A673 (cell line): Measurements from ENCODE around the gene ARL4C.

ENCODE experiments used
- EZH2 ChIP-seq: fragments of 200-600 bp; sonication (generic); IDR thresholded peaks from 2 replicates; pipeline ENCODE4 v1.6.1; 2017; ENCODE audit warnings: borderline replicate concordance, low read depth, mild to moderate bottlenecking, mixed read lengths, antibody characterized with exemption, low read length; ENCODE audit not compliant: poor library complexity, severe bottlenecking
- TF ChIP-seq, protein P1 (sequence below): fragments of 300-800, 200-600 bp; sonication (generic); conservative IDR thresholded peaks from 2 replicates; pipeline ENCODE4 v1.5.1; 2017; ENCODE audit warnings: low read depth, mild to moderate bottlenecking, antibody characterized with exemption, low read length, moderate library complexity, mixed read lengths

DNA sequence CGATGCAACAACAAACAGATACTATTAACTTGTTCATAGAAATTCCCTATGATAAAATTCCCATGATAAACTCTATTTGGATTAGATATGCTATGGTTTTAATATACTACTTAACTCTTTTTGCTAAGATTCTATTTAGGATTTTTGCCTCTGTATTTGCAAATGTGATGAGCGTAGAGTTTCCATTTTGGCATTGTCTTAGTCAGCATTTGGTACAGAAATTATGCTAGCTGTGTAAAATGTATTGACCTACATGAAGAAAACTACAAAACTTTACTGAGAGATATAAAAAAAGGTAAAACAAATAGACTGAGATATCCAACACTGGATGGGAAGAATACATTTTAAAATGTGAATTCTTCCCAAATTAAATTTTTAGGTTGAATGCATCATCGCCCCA is 29.8 kb upstream of the ARL4C start:
- TF ChIP-seq, protein P1, sequence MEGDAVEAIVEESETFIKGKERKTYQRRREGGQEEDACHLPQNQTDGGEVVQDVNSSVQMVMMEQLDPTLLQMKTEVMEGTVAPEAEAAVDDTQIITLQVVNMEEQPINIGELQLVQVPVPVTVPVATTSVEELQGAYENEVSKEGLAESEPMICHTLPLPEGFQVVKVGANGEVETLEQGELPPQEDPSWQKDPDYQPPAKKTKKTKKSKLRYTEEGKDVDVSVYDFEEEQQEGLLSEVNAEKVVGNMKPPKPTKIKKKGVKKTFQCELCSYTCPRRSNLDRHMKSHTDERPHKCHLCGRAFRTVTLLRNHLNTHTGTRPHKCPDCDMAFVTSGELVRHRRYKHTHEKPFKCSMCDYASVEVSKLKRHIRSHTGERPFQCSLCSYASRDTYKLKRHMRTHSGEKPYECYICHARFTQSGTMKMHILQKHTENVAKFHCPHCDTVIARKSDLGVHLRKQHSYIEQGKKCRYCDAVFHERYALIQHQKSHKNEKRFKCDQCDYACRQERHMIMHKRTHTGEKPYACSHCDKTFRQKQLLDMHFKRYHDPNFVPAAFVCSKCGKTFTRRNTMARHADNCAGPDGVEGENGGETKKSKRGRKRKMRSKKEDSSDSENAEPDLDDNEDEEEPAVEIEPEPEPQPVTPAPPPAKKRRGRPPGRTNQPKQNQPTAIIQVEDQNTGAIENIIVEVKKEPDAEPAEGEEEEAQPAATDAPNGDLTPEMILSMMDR = no peak
- no peak for TF ChIP-seq EZH2
